A673 (cell line): Measurements from ENCODE around the gene CD244.
"Not testable (repeated sequence)": the region's sequence is repeated elsewhere in the genome, so short reads cannot be mapped to it uniquely, and the experiment has no call there.

Experiments
- CTCF ChIP-seq: fragments of 300-800, 200-600 bp; sonication (generic); conservative IDR thresholded peaks from 2 replicates; pipeline ENCODE4 v1.5.1; 2017; ENCODE audit warnings: low read depth, mild to moderate bottlenecking, antibody characterized with exemption, low read length, moderate library complexity, mixed read lengths
- EZH2 ChIP-seq: fragments of 200-600 bp; sonication (generic); IDR thresholded peaks from 2 replicates; pipeline ENCODE4 v1.6.1; 2017; ENCODE audit warnings: borderline replicate concordance, low read depth, mild to moderate bottlenecking, mixed read lengths, antibody characterized with exemption, low read length; ENCODE audit not compliant: poor library complexity, severe bottlenecking

GRCh38 chr1:160881264-160881663, 18.6 kb upstream of the CD244 start:
- TF ChIP-seq CTCF, EZH2: not testable (repeated sequence)
